EL (cell line): Measurements from ENCODE around the gene KLK14.

Source experiments
- DNase-seq: peaks from one replicate; pipeline ENCODE4 v3.0.0-alpha.2; 2016

KLK14 gene

GRCh38 chr19:51082611-51083010 is at the start of gene KLK14:
TSS of gene KLK14 (minus strand) at chr19:51082887. CDS start at chr19:51082614, 273 bp downstream.
- no peak for DNase-seq

GRCh38 chr19:51131780-51132680 is 49.3 kb upstream of the KLK14 start:
- DNase-seq, result no peak

- DNase-seq, result no peak
Observed at GRCh38 chr19:51129716-51130115, 47.0 kb upstream of the KLK14 start.

- no peak for DNase-seq
Observed at GRCh38 chr19:51128227-51128626, 45.5 kb upstream of the KLK14 start.

GRCh38 chr19:51127755-51128154 is 45.1 kb upstream of the KLK14 start:
- DNase-seq, result peak; percentile 34

- no peak for DNase-seq
Observed at GRCh38 chr19:51127032-51127431, 44.3 kb upstream of the KLK14 start.

- no peak for DNase-seq
Observed at GRCh38 chr19:51125421-51126075, 42.9 kb upstream of the KLK14 start.

- no peak for DNase-seq
Observed at GRCh38 chr19:51124729-51125128, 42.0 kb upstream of the KLK14 start, which contains the start of gene SIGLEC9. TSS of gene SIGLEC9 (plus strand) at chr19:51124906. CDS start at chr19:51124975, 69 bp downstream.

GRCh38 chr19:51124216-51124615 is 41.5 kb upstream of the KLK14 start:
- DNase-seq, result no peak

- DNase-seq, result no peak
Observed at GRCh38 chr19:51123802-51124201, 41.1 kb upstream of the KLK14 start.

GRCh38 chr19:51123381-51123800 is 40.7 kb upstream of the KLK14 start:
- DNase-seq, result no peak

GRCh38 chr19:51122112-51122981 is 39.7 kb upstream of the KLK14 start:
- DNase-seq, result no peak

- DNase-seq, result no peak
Observed at GRCh38 chr19:51121257-51121656, 38.6 kb upstream of the KLK14 start.

GRCh38 chr19:51120160-51120559 is 37.5 kb upstream of the KLK14 start:
- DNase-seq, result no peak

- DNase-seq, result no peak
Observed at GRCh38 chr19:51119611-51120010, 36.9 kb upstream of the KLK14 start.

- no peak for DNase-seq
Observed at GRCh38 chr19:51119101-51119500, 36.4 kb upstream of the KLK14 start.

- no peak for DNase-seq
Observed at GRCh38 chr19:51116736-51117286, 34.1 kb upstream of the KLK14 start.

- DNase-seq, result no peak
Observed at GRCh38 chr19:51114087-51114729, 31.5 kb upstream of the KLK14 start.

- DNase-seq, result no peak
Observed at GRCh38 chr19:51111606-51112005, 28.9 kb upstream of the KLK14 start.

- no peak for DNase-seq
Observed at GRCh38 chr19:51110666-51110971, 27.9 kb upstream of the KLK14 start.

GRCh38 chr19:51108805-51109146 is 26.1 kb upstream of the KLK14 start:
- DNase-seq, result no peak

- peak; percentile 99 for DNase-seq
Observed at GRCh38 chr19:51108066-51108804, 25.5 kb upstream of the KLK14 start, which contains the start of gene CTU1. TSS of gene CTU1 (minus strand) at chr19:51108409. CDS start at chr19:51104569, 3,840 bp downstream.
